ENCODE measurements around the gene BTBD16. TPM values are rescaled to one million over a fixed set of nuclear protein-coding genes. Genes with fewer than 3 reads are reported as not detected.

Gene BTBD16
- total and polyA plus RNA-seq, 2 donors from 2014 or later = 0.34 to 1.2 TPM

DNA sequence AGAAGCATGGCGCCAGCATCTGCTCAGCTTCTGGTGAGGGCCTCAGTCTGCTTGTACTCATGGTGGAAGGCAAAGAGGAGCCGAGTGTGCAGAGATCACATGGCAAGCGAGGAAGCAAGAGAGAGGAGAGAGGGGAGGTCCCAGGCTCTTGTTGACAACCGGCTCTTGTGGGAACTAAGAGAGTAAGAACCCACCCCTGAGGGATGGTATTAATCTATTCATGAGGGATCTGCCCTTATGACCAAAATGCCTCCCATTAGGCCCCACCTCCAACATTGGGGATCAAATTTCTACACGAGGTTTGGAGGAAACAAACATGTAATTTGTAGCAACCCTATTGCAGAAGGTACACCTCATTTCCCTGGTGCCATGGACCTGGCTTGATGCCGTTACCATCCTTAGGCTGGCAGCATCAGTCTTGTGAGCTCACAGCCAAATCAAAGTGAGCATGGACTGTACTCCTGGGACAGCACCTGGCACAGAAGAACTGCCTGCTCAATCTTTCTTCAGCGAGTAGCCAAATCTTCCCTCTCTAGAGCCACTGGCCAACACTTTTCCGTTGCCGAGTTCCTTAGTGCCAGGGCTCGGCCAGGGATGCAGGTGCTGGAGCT is 6.5 kb downstream of the BTBD16 start:
- intact Hi-C loops (cut with DNase I) = no loop called here
- Histone ChIP-seq H3K9me3 (ENCODE audit: control insufficient read depth in 2 of 3, insufficient read depth in 1 of 3, low read length in 3 of 3) (no peaks in the 10 kb centered on the region), H3K27ac (ENCODE audit: low read depth in 2 of 2, low read length in 2 of 2) (no peak overlapping the region), H3K9ac (ENCODE audit: low read length in 3 of 3) (no peak overlapping the region), H3K4me1 (ENCODE audit: control insufficient read depth in 2 of 3, insufficient read depth in 2 of 3, low read depth in 1 of 3, low read length in 3 of 3) (no peaks in the 10 kb centered on the region), H3K27me3 (ENCODE audit: control insufficient read depth, insufficient read depth, low read length) (no peaks in the 10 kb centered on the region), H3K4me3 (ENCODE audit: low read length in 3 of 3) (no peak overlapping the region), H3K36me3 (ENCODE audit: control insufficient read depth in 2 of 3, insufficient read depth in 3 of 3, low read length in 3 of 3) (no peaks in the 10 kb centered on the region)
- FAIRE-seq = no peak
- TF ChIP-seq, protein P1, sequence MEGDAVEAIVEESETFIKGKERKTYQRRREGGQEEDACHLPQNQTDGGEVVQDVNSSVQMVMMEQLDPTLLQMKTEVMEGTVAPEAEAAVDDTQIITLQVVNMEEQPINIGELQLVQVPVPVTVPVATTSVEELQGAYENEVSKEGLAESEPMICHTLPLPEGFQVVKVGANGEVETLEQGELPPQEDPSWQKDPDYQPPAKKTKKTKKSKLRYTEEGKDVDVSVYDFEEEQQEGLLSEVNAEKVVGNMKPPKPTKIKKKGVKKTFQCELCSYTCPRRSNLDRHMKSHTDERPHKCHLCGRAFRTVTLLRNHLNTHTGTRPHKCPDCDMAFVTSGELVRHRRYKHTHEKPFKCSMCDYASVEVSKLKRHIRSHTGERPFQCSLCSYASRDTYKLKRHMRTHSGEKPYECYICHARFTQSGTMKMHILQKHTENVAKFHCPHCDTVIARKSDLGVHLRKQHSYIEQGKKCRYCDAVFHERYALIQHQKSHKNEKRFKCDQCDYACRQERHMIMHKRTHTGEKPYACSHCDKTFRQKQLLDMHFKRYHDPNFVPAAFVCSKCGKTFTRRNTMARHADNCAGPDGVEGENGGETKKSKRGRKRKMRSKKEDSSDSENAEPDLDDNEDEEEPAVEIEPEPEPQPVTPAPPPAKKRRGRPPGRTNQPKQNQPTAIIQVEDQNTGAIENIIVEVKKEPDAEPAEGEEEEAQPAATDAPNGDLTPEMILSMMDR (IDR thresholded peaks at IDR 0.05; ENCODE audit: borderline replicate concordance, extremely low read depth, insufficient read depth) = no peak
- DNase-seq = peak in 2 of 5 donors; percentile 5 to 35

DNA sequence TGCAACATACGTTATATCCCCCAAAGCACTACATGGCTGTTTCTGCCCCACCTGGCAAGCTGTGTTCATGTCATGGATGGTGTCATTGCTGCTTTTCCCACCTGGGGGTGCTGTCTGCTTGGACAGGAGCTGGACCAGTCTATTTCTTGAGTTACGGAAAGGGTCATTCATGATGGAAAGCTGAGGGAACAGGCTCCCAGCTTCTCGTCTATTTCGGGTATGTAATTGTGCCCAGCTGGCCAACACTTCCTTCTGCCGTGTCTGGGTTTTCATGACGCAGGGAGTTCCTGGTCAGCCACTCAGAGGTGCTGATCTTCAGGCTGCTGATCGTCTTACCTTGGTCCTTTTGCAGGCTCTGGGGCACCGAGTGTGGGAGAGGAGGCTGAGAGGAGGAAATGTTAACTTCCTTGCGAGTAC is 8.6 kb downstream of the BTBD16 start:
- no peak overlapping the region for H3K4me3 ChIP-seq (ENCODE audit: low read length in 3 of 3)
- FAIRE-seq (no peak), DNase-seq (peak; percentile 32 to 77 (median 67))
- H3K9me3 ChIP-seq (ENCODE audit: control insufficient read depth in 2 of 3, insufficient read depth in 1 of 3, low read length in 3 of 3) = no peaks in the 10 kb centered on the region
- H3K4me1 ChIP-seq (ENCODE audit: control insufficient read depth in 2 of 3, insufficient read depth in 2 of 3, low read depth in 1 of 3, low read length in 3 of 3) = no peaks in the 10 kb centered on the region
- intact Hi-C loops (cut with DNase I) = no loop called here
- H3K9ac ChIP-seq (ENCODE audit: low read length in 3 of 3) = no peak overlapping the region
- H3K27ac ChIP-seq (ENCODE audit: low read depth in 2 of 2, low read length in 2 of 2) = no peak overlapping the region
- no peaks in the 10 kb centered on the region for H3K27me3 ChIP-seq (ENCODE audit: control insufficient read depth, insufficient read depth, low read length)
- TF ChIP-seq, protein P1 (IDR thresholded peaks at IDR 0.05; ENCODE audit: borderline replicate concordance, extremely low read depth, insufficient read depth) = peak; percentile 48
- no peaks in the 10 kb centered on the region for H3K36me3 ChIP-seq (ENCODE audit: control insufficient read depth in 2 of 3, insufficient read depth in 3 of 3, low read length in 3 of 3)

DNA sequence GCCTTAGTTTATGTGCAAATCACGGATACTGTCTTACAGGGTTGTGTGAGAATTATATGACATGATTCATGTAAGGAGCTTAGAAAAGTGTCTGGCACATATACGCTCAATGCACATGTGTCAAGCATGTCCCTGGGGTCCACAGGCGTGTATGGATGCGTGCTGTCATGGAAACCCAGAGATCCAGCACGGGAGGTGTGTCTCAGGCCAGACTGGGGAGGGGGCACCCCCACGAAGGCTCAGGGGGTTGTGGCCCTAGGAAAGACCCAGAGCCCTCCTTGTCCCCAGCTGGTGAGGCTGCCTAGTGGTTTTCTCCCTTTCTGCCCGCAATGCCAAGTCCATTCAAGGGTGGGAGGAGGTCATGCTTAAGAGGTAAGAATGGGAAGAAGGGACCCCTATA is 9.1 kb downstream of the BTBD16 start:
- H3K36me3 ChIP-seq (ENCODE audit: control insufficient read depth in 2 of 3, insufficient read depth in 3 of 3, low read length in 3 of 3) = no peaks in the 10 kb centered on the region

More for the DNA sequence above, 9.1 kb downstream of the BTBD16 start:
- Histone ChIP-seq H3K27me3 (ENCODE audit: control insufficient read depth, insufficient read depth, low read length) (no peaks in the 10 kb centered on the region), H3K4me3 (ENCODE audit: low read length in 3 of 3) (no peak overlapping the region), H3K4me1 (ENCODE audit: control insufficient read depth in 2 of 3, insufficient read depth in 2 of 3, low read depth in 1 of 3, low read length in 3 of 3) (no peaks in the 10 kb centered on the region), H3K27ac (ENCODE audit: low read depth in 2 of 2, low read length in 2 of 2) (no peak overlapping the region), H3K9me3 (ENCODE audit: control insufficient read depth in 2 of 3, insufficient read depth in 1 of 3, low read length in 3 of 3) (no peaks in the 10 kb centered on the region), H3K9ac (ENCODE audit: low read length in 3 of 3) (no peak overlapping the region)
- TF ChIP-seq, protein P1 (IDR thresholded peaks at IDR 0.05; ENCODE audit: borderline replicate concordance, extremely low read depth, insufficient read depth) = no peak
- intact Hi-C loops (cut with DNase I) = no loop called here
- DNase-seq (peak in 1 of 5 donors; percentile 40), FAIRE-seq (no peak)
